PFSK-1 (cell line): ENCODE data around the gene VAV3.
A peak's percentile ranks its signal among the peaks of the same experiment; 100 is the strongest.

Experiments used
- FOXP2 ChIP-seq: optimal IDR thresholded peaks from 2 replicates; pipeline ENCODE3; 2011; ENCODE audit warnings: borderline replicate concordance, control low read depth, inconsistent platforms; ENCODE audit not compliant: insufficient read depth; ENCODE audit errors: extremely low read length, extremely low read depth
- POLR2AphosphoS5 ChIP-seq: IDR thresholded peaks from 2 replicates; pipeline ENCODE4 v1.6.1; 2012; ENCODE audit warnings: low read depth, mild to moderate bottlenecking, control low read depth, low read length, moderate library complexity
- REST ChIP-seq, 2 experiments: IDR thresholded peaks; 2 replicates each; pipeline versions ENCODE4 v1.6.1 to v1.8.0; 2011 to 2012; ENCODE audit warnings: low read depth in 2 of 2, low read length in 2 of 2, control low read depth in 1 of 2, inconsistent platforms in 1 of 2, mild to moderate bottlenecking in 1 of 2, moderate library complexity in 1 of 2; ENCODE audit not compliant: insufficient read depth in 1 of 2
- SIN3A ChIP-seq: IDR thresholded peaks from 2 replicates; pipeline ENCODE4 v1.6.1; 2012; ENCODE audit warnings: mild to moderate bottlenecking, low read length, moderate library complexity, borderline replicate concordance; ENCODE audit not compliant: insufficient read depth
- TAF1 ChIP-seq: IDR thresholded peaks from 2 replicates; pipeline ENCODE4 v1.6.1; 2012; ENCODE audit warnings: low read length, control low read depth, borderline replicate concordance; ENCODE audit not compliant: insufficient read depth

The VAV3 gene

GRCh38 chr1:107862064-107862463, 102.9 kb downstream of the VAV3 start:
- TF ChIP-seq SIN3A (peak; percentile 79; the same call in 1 of the 2 replicates), REST (IDR thresholded peaks at IDR 0.05; ENCODE audit: insufficient read depth in 1 of 2, low read depth in 2 of 2, low read length in 2 of 2) (peak in 1 of 2 experiments; percentile 46; a peak in 1 of 4 replicates), POLR2AphosphoS5 (no peak), FOXP2 (peak; percentile 95)

- TF ChIP-seq TAF1 (no peak), POLR2AphosphoS5 (no peak), FOXP2 (no peak), REST (IDR thresholded peaks at IDR 0.05; ENCODE audit: insufficient read depth in 1 of 2, low read depth in 2 of 2, low read length in 2 of 2) (no peak), SIN3A (no peak)
These were observed 106.7 kb downstream of the VAV3 start for GRCh38 chr1:107858323-107858722.

GRCh38 chr1:107851418-107851817, 113.6 kb downstream of the VAV3 start:
- TF ChIP-seq TAF1 (no peak), REST (IDR thresholded peaks at IDR 0.05; ENCODE audit: insufficient read depth in 1 of 2, low read depth in 2 of 2, low read length in 2 of 2) (no peak), POLR2AphosphoS5 (no peak), SIN3A (no peak), FOXP2 (no peak)

GRCh38 chr1:107843989-107844388, 121.0 kb downstream of the VAV3 start:
- no peak for TF ChIP-seq SIN3A
- no peak for TF ChIP-seq POLR2AphosphoS5
- no peak for TF ChIP-seq REST (IDR thresholded peaks at IDR 0.05; ENCODE audit: insufficient read depth in 1 of 2, low read depth in 2 of 2, low read length in 2 of 2)
- no peak for TF ChIP-seq TAF1
- TF ChIP-seq FOXP2 = no peak

GRCh38 chr1:107842241-107842640, 122.7 kb downstream of the VAV3 start:
- no peak for TF ChIP-seq FOXP2
- no peak for TF ChIP-seq REST (IDR thresholded peaks at IDR 0.05; ENCODE audit: insufficient read depth in 1 of 2, low read depth in 2 of 2, low read length in 2 of 2)
- TF ChIP-seq SIN3A = no peak
- TF ChIP-seq TAF1 = no peak
- TF ChIP-seq POLR2AphosphoS5 = no peak
